Measurements from ENCODE around the gene RAD51D. TPM values are rescaled to one million over a fixed set of nuclear protein-coding genes. Genes with fewer than 3 reads are reported as not detected.

Gene RAD51D
- total RNA-seq, 2 donors from 2014 or later, result 2.0 to 4.5 TPM

GRCh38 chr17:35082073-35082657, 37.5 kb downstream of the RAD51D start:
- no peak overlapping the region for H3K4me3 ChIP-seq

DNA sequence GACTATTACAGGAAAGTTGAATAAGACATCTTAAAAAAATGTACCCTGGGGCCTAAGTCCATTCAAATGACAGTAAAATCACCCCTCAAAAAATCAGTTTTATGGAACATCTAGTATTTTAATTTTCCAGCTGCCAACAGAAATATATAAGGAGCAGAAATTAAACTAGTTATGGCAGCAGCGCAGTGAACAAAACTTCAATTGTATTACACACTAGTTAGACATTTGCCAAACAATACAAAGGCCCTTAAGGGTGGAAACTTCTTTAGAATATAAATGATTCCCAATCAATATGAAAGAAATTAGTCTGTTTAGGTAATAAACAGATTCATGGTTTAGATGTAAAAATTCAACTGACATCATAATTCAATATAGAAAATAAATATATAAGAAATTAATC, 38.0 kb downstream of the RAD51D start:
- TF ChIP-seq, protein P1, sequence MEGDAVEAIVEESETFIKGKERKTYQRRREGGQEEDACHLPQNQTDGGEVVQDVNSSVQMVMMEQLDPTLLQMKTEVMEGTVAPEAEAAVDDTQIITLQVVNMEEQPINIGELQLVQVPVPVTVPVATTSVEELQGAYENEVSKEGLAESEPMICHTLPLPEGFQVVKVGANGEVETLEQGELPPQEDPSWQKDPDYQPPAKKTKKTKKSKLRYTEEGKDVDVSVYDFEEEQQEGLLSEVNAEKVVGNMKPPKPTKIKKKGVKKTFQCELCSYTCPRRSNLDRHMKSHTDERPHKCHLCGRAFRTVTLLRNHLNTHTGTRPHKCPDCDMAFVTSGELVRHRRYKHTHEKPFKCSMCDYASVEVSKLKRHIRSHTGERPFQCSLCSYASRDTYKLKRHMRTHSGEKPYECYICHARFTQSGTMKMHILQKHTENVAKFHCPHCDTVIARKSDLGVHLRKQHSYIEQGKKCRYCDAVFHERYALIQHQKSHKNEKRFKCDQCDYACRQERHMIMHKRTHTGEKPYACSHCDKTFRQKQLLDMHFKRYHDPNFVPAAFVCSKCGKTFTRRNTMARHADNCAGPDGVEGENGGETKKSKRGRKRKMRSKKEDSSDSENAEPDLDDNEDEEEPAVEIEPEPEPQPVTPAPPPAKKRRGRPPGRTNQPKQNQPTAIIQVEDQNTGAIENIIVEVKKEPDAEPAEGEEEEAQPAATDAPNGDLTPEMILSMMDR (IDR thresholded peaks at IDR 0.05), result no peak
- peaks cover 0 to 10% of the 10 kb centered on the region in 2 donors for H3K4me1 ChIP-seq
- H3K27ac ChIP-seq, result no peak overlapping the region
- no peaks in the 10 kb centered on the region for H3K9me3 ChIP-seq
- H3K4me3 ChIP-seq, result no peak overlapping the region
- H3K27me3 ChIP-seq, result no peaks in the 10 kb centered on the region
- no peaks in the 10 kb centered on the region for H3K36me3 ChIP-seq
- no peak for DNase-seq (ENCODE audit: low spot score)

More at GRCh38 chr17:35082073-35082657, 37.5 kb downstream of the RAD51D start:
- no peaks in the 10 kb centered on the region for H3K27me3 ChIP-seq
- TF ChIP-seq, protein P1 (IDR thresholded peaks at IDR 0.05), result no peak
- no peak overlapping the region for H3K27ac ChIP-seq
- peaks cover 0 to 10% of the 10 kb centered on the region in 2 donors for H3K4me1 ChIP-seq
- H3K9me3 ChIP-seq, result no peaks in the 10 kb centered on the region
- no peak for DNase-seq (ENCODE audit: low spot score)
- H3K36me3 ChIP-seq, result no peaks in the 10 kb centered on the region

GRCh38 chr17:35080536-35080935, 39.1 kb downstream of the RAD51D start:
- DNase-seq (ENCODE audit: low spot score), result no peak
- Histone ChIP-seq H3K4me1 (peaks cover 0 to 10% of the 10 kb centered on the region in 2 donors), H3K4me3 (no peak overlapping the region), H3K9me3 (no peaks in the 10 kb centered on the region), H3K27me3 (no peaks in the 10 kb centered on the region), H3K36me3 (no peaks in the 10 kb centered on the region), H3K27ac (no peak overlapping the region)
- TF ChIP-seq, protein P1 (IDR thresholded peaks at IDR 0.05), result no peak

- DNase-seq (ENCODE audit: low spot score), result no peak
- TF ChIP-seq, protein P1 (IDR thresholded peaks at IDR 0.05), result no peak
- H3K4me1 ChIP-seq, result peaks cover 0 to 14% of the 10 kb centered on the region in 2 donors
- H3K36me3 ChIP-seq, result no peaks in the 10 kb centered on the region
- H3K27me3 ChIP-seq, result no peaks in the 10 kb centered on the region
- H3K9me3 ChIP-seq, result no peaks in the 10 kb centered on the region
- no peak overlapping the region for H3K4me3 ChIP-seq
- H3K27ac ChIP-seq, result no peak overlapping the region
These were observed 39.9 kb downstream of the RAD51D start for GRCh38 chr17:35079547-35080423.

GRCh38 chr17:35076874-35077273, 42.8 kb downstream of the RAD51D start:
- H3K4me3 ChIP-seq, result no peak overlapping the region
- TF ChIP-seq, protein P1 (IDR thresholded peaks at IDR 0.05), result no peak
- H3K9me3 ChIP-seq, result no peaks in the 10 kb centered on the region
- no peaks in the 10 kb centered on the region for H3K36me3 ChIP-seq
- no peaks in the 10 kb centered on the region for H3K27me3 ChIP-seq
- H3K27ac ChIP-seq, result no peak overlapping the region
- H3K4me1 ChIP-seq, result peaks cover 0 to 6% of the 10 kb centered on the region in 2 donors
- DNase-seq (ENCODE audit: low spot score), result no peak
